ENCODE measurements around the gene ISLR.

Gene ISLR

GRCh38 chr15:74176262-74177214 lies 3.0 kb downstream of the ISLR start:
- Histone ChIP-seq H3K4me1 (ENCODE audit: control insufficient read depth, insufficient read depth, low read length) (peaks cover 23% of the 10 kb centered on the region), H3K9me3 (ENCODE audit: control insufficient read depth, insufficient read depth, low read length) (no peaks in the 10 kb centered on the region), H3K36me3 (ENCODE audit: control insufficient read depth, insufficient read depth, low read length) (no peaks in the 10 kb centered on the region), H3K27ac (ENCODE audit: low read depth, low read length) (peak overlapping the region; percentile 22), H3K9ac (ENCODE audit: low read depth, low read length) (no peak overlapping the region), H3K27me3 (ENCODE audit: control insufficient read depth, insufficient read depth, low read length) (no peaks in the 10 kb centered on the region), H3K4me3 (ENCODE audit: low read depth, low read length) (no peak overlapping the region)

- no peak overlapping the region for H3K4me3 ChIP-seq (ENCODE audit: low read depth, low read length)
- H3K4me1 ChIP-seq (ENCODE audit: control insufficient read depth, insufficient read depth, low read length) = peaks cover 14% of the 10 kb centered on the region
Observed at GRCh38 chr15:74178326-74179100, 5.0 kb downstream of the ISLR start.

GRCh38 chr15:74179101-74179841 lies 5.8 kb downstream of the ISLR start:
- Histone ChIP-seq H3K36me3 (ENCODE audit: control insufficient read depth, insufficient read depth, low read length) (no peaks in the 10 kb centered on the region), H3K4me1 (ENCODE audit: control insufficient read depth, insufficient read depth, low read length) (peaks cover 8% of the 10 kb centered on the region; the same call in 1 of the 2 replicates), H3K9me3 (ENCODE audit: control insufficient read depth, insufficient read depth, low read length) (no peaks in the 10 kb centered on the region), H3K27ac (ENCODE audit: low read depth, low read length) (no peak overlapping the region), H3K4me3 (ENCODE audit: low read depth, low read length) (no peak overlapping the region), H3K9ac (ENCODE audit: low read depth, low read length) (no peak overlapping the region), H3K27me3 (ENCODE audit: control insufficient read depth, insufficient read depth, low read length) (no peaks in the 10 kb centered on the region)

More at GRCh38 chr15:74178326-74179100, 5.0 kb downstream of the ISLR start:
- Histone ChIP-seq H3K27me3 (ENCODE audit: control insufficient read depth, insufficient read depth, low read length) (no peaks in the 10 kb centered on the region), H3K36me3 (ENCODE audit: control insufficient read depth, insufficient read depth, low read length) (no peaks in the 10 kb centered on the region), H3K27ac (ENCODE audit: low read depth, low read length) (no peak overlapping the region), H3K9ac (ENCODE audit: low read depth, low read length) (no peak overlapping the region), H3K9me3 (ENCODE audit: control insufficient read depth, insufficient read depth, low read length) (no peaks in the 10 kb centered on the region)

GRCh38 chr15:74179983-74180880 lies 6.7 kb downstream of the ISLR start:
- H3K4me3 ChIP-seq (ENCODE audit: low read depth, low read length) = no peak overlapping the region
- no peaks in the 10 kb centered on the region for H3K9me3 ChIP-seq (ENCODE audit: control insufficient read depth, insufficient read depth, low read length)
- no peak overlapping the region for H3K9ac ChIP-seq (ENCODE audit: low read depth, low read length)
- peaks cover 8% of the 10 kb centered on the region; the same call in 1 of the 2 replicates for H3K4me1 ChIP-seq (ENCODE audit: control insufficient read depth, insufficient read depth, low read length)
- no peaks in the 10 kb centered on the region for H3K27me3 ChIP-seq (ENCODE audit: control insufficient read depth, insufficient read depth, low read length)
- no peaks in the 10 kb centered on the region for H3K36me3 ChIP-seq (ENCODE audit: control insufficient read depth, insufficient read depth, low read length)
- no peak overlapping the region for H3K27ac ChIP-seq (ENCODE audit: low read depth, low read length)

- Histone ChIP-seq H3K4me1 (ENCODE audit: control insufficient read depth, insufficient read depth, low read length) (peaks cover 8% of the 10 kb centered on the region; the same call in 1 of the 2 replicates), H3K4me3 (ENCODE audit: low read depth, low read length) (no peak overlapping the region), H3K36me3 (ENCODE audit: control insufficient read depth, insufficient read depth, low read length) (no peaks in the 10 kb centered on the region), H3K27ac (ENCODE audit: low read depth, low read length) (no peak overlapping the region), H3K9ac (ENCODE audit: low read depth, low read length) (no peak overlapping the region), H3K27me3 (ENCODE audit: control insufficient read depth, insufficient read depth, low read length) (no peaks in the 10 kb centered on the region), H3K9me3 (ENCODE audit: control insufficient read depth, insufficient read depth, low read length) (no peaks in the 10 kb centered on the region)
Observed at GRCh38 chr15:74180881-74181602, 7.5 kb downstream of the ISLR start.

- Histone ChIP-seq H3K36me3 (ENCODE audit: control insufficient read depth, insufficient read depth, low read length) (no peaks in the 10 kb centered on the region), H3K9ac (ENCODE audit: low read depth, low read length) (no peak overlapping the region), H3K27ac (ENCODE audit: low read depth, low read length) (no peak overlapping the region), H3K27me3 (ENCODE audit: control insufficient read depth, insufficient read depth, low read length) (no peaks in the 10 kb centered on the region), H3K9me3 (ENCODE audit: control insufficient read depth, insufficient read depth, low read length) (no peaks in the 10 kb centered on the region), H3K4me1 (ENCODE audit: control insufficient read depth, insufficient read depth, low read length) (no peaks in the 10 kb centered on the region), H3K4me3 (ENCODE audit: low read depth, low read length) (no peak overlapping the region)
Observed at GRCh38 chr15:74182131-74182530, 8.6 kb downstream of the ISLR start.

GRCh38 chr15:74184582-74185091 lies 11.1 kb downstream of the ISLR start:
- no peaks in the 10 kb centered on the region for H3K36me3 ChIP-seq (ENCODE audit: control insufficient read depth, insufficient read depth, low read length)
- H3K4me3 ChIP-seq (ENCODE audit: low read depth, low read length) = no peak overlapping the region
- no peaks in the 10 kb centered on the region for H3K27me3 ChIP-seq (ENCODE audit: control insufficient read depth, insufficient read depth, low read length)
- no peaks in the 10 kb centered on the region for H3K9me3 ChIP-seq (ENCODE audit: control insufficient read depth, insufficient read depth, low read length)
- H3K9ac ChIP-seq (ENCODE audit: low read depth, low read length) = no peak overlapping the region
- H3K4me1 ChIP-seq (ENCODE audit: control insufficient read depth, insufficient read depth, low read length) = no peaks in the 10 kb centered on the region
- H3K27ac ChIP-seq (ENCODE audit: low read depth, low read length) = no peak overlapping the region

- H3K9ac ChIP-seq (ENCODE audit: low read depth, low read length) = no peak overlapping the region
- H3K4me3 ChIP-seq (ENCODE audit: low read depth, low read length) = no peak overlapping the region
- H3K27me3 ChIP-seq (ENCODE audit: control insufficient read depth, insufficient read depth, low read length) = no peaks in the 10 kb centered on the region
- no peak overlapping the region for H3K27ac ChIP-seq (ENCODE audit: low read depth, low read length)
- H3K36me3 ChIP-seq (ENCODE audit: control insufficient read depth, insufficient read depth, low read length) = no peaks in the 10 kb centered on the region
- no peaks in the 10 kb centered on the region for H3K9me3 ChIP-seq (ENCODE audit: control insufficient read depth, insufficient read depth, low read length)
- H3K4me1 ChIP-seq (ENCODE audit: control insufficient read depth, insufficient read depth, low read length) = no peaks in the 10 kb centered on the region
Observed at GRCh38 chr15:74185710-74186348, 12.3 kb downstream of the ISLR start.

- no peaks in the 10 kb centered on the region for H3K4me1 ChIP-seq (ENCODE audit: control insufficient read depth, insufficient read depth, low read length)
- H3K4me3 ChIP-seq (ENCODE audit: low read depth, low read length) = no peak overlapping the region
- no peaks in the 10 kb centered on the region for H3K27me3 ChIP-seq (ENCODE audit: control insufficient read depth, insufficient read depth, low read length)
- H3K27ac ChIP-seq (ENCODE audit: low read depth, low read length) = no peak overlapping the region
- no peak overlapping the region for H3K9ac ChIP-seq (ENCODE audit: low read depth, low read length)
- no peaks in the 10 kb centered on the region for H3K36me3 ChIP-seq (ENCODE audit: control insufficient read depth, insufficient read depth, low read length)
- H3K9me3 ChIP-seq (ENCODE audit: control insufficient read depth, insufficient read depth, low read length) = no peaks in the 10 kb centered on the region
Observed at GRCh38 chr15:74188216-74188615, 14.7 kb downstream of the ISLR start.
